Measurements from ENCODE around the gene SMG7. TPM values are rescaled to one million over a fixed set of nuclear protein-coding genes. Genes with fewer than 3 reads are reported as not detected.

Gene SMG7
- total RNA-seq, 1 experiment from 2014 or later: 65.2 TPM

- ATAC-seq: no peak
- BruUV-seq (replicated peaks): no TSS peak
- H3K4me1 ChIP-seq (ENCODE audit: control insufficient read depth, insufficient read depth, low read length): no peaks in the 10 kb centered on the region
- no peak for TF ChIP-seq SIN3A (IDR thresholded peaks at IDR 0.05; ENCODE audit: borderline replicate concordance, insufficient read depth, low read depth, low read length)
- no peak for TF ChIP-seq CTCF (IDR thresholded peaks at IDR 0.05)
- no peak for TF ChIP-seq POLR2AphosphoS5 (IDR thresholded peaks at IDR 0.05; ENCODE audit: low read depth, low read length)
- TF ChIP-seq, protein P1, sequence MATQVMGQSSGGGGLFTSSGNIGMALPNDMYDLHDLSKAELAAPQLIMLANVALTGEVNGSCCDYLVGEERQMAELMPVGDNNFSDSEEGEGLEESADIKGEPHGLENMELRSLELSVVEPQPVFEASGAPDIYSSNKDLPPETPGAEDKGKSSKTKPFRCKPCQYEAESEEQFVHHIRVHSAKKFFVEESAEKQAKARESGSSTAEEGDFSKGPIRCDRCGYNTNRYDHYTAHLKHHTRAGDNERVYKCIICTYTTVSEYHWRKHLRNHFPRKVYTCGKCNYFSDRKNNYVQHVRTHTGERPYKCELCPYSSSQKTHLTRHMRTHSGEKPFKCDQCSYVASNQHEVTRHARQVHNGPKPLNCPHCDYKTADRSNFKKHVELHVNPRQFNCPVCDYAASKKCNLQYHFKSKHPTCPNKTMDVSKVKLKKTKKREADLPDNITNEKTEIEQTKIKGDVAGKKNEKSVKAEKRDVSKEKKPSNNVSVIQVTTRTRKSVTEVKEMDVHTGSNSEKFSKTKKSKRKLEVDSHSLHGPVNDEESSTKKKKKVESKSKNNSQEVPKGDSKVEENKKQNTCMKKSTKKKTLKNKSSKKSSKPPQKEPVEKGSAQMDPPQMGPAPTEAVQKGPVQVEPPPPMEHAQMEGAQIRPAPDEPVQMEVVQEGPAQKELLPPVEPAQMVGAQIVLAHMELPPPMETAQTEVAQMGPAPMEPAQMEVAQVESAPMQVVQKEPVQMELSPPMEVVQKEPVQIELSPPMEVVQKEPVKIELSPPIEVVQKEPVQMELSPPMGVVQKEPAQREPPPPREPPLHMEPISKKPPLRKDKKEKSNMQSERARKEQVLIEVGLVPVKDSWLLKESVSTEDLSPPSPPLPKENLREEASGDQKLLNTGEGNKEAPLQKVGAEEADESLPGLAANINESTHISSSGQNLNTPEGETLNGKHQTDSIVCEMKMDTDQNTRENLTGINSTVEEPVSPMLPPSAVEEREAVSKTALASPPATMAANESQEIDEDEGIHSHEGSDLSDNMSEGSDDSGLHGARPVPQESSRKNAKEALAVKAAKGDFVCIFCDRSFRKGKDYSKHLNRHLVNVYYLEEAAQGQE (IDR thresholded peaks at IDR 0.05; ENCODE audit: insufficient read depth in 1 of 2, low read depth in 2 of 2, low read length in 1 of 2): no peak
- no peak for TF ChIP-seq TCF7L2 (IDR thresholded peaks at IDR 0.05; ENCODE audit: low read depth, low read length)
- H3K27me3 ChIP-seq (ENCODE audit: control insufficient read depth, insufficient read depth, low read length): no peaks in the 10 kb centered on the region
- in situ Hi-C loops (cut with HindIII; ENCODE audit: low pct_unique_long_range_greater_than_20kb, low sequenced_read_pairs) (no loop called here), intact Hi-C loops (cut with micrococcal nuclease; ENCODE audit: unreplicated experiment) (no loop called here)
- DNase-seq (ENCODE audit: low read depth, low spot score): no peak
- H3K4me3 ChIP-seq (ENCODE audit: low read depth in 2 of 2, low read length in 2 of 2): no peak overlapping the region
- POLR2A ChIA-PET: no interaction called here
- H3K27ac ChIP-seq (ENCODE audit: low read length): no peak overlapping the region
- H3K36me3 ChIP-seq (ENCODE audit: control insufficient read depth, insufficient read depth, low read length): 0 out of 2 replicates have a peak, but pooled peaks cover 3% of the 10 kb centered on the region
- H3K9me3 ChIP-seq (ENCODE audit: control insufficient read depth, insufficient read depth, low read depth, low read length): no peaks in the 10 kb centered on the region
- CTCF ChIA-PET: no interaction called here
Measured at GRCh38 chr1:183559061-183559460, 86.8 kb downstream of the SMG7 start.

GRCh38 chr1:183562701-183563100 is 90.4 kb downstream of the SMG7 start:
- no TSS peak for BruUV-seq (replicated peaks)
- Histone ChIP-seq H3K4me3 (ENCODE audit: low read depth in 2 of 2, low read length in 2 of 2) (no peak overlapping the region), H3K4me1 (ENCODE audit: control insufficient read depth, insufficient read depth, low read length) (no peaks in the 10 kb centered on the region), H3K36me3 (ENCODE audit: control insufficient read depth, insufficient read depth, low read length) (no peaks in the 10 kb centered on the region), H3K9me3 (ENCODE audit: control insufficient read depth, insufficient read depth, low read depth, low read length) (no peaks in the 10 kb centered on the region), H3K27ac (ENCODE audit: low read length) (no peak overlapping the region), H3K27me3 (ENCODE audit: control insufficient read depth, insufficient read depth, low read length) (no peaks in the 10 kb centered on the region)
- ChIA-PET CTCF (interaction anchor here (0.7 to 0.8 kb wide), 2 partner anchors 9 to 122 kb away, joined by 4 to 5 read pairs; no protein-coding TSS in a partner anchor), POLR2A (no interaction called here)
- ATAC-seq: no peak
- intact Hi-C loops (cut with micrococcal nuclease; ENCODE audit: unreplicated experiment): no loop called here
- TF ChIP-seq CTCF (IDR thresholded peaks at IDR 0.05): no peak
- TF ChIP-seq POLR2AphosphoS5 (IDR thresholded peaks at IDR 0.05; ENCODE audit: low read depth, low read length): no peak
- no peak for TF ChIP-seq TCF7L2 (IDR thresholded peaks at IDR 0.05; ENCODE audit: low read depth, low read length)
- TF ChIP-seq SIN3A (IDR thresholded peaks at IDR 0.05; ENCODE audit: borderline replicate concordance, insufficient read depth, low read depth, low read length): no peak
- TF ChIP-seq, protein P1 (IDR thresholded peaks at IDR 0.05; ENCODE audit: insufficient read depth in 1 of 2, low read depth in 2 of 2, low read length in 1 of 2): no peak
- in situ Hi-C loops (cut with HindIII; ENCODE audit: low pct_unique_long_range_greater_than_20kb, low sequenced_read_pairs): no loop called here
- DNase-seq (ENCODE audit: low read depth, low spot score): no peak
